ENCODE data around the gene HBE1.
"Not testable (repeated sequence)": the region's sequence is repeated elsewhere in the genome, so short reads cannot be mapped to it uniquely, and the experiment has no call there.

The HBE1 gene

DNA sequence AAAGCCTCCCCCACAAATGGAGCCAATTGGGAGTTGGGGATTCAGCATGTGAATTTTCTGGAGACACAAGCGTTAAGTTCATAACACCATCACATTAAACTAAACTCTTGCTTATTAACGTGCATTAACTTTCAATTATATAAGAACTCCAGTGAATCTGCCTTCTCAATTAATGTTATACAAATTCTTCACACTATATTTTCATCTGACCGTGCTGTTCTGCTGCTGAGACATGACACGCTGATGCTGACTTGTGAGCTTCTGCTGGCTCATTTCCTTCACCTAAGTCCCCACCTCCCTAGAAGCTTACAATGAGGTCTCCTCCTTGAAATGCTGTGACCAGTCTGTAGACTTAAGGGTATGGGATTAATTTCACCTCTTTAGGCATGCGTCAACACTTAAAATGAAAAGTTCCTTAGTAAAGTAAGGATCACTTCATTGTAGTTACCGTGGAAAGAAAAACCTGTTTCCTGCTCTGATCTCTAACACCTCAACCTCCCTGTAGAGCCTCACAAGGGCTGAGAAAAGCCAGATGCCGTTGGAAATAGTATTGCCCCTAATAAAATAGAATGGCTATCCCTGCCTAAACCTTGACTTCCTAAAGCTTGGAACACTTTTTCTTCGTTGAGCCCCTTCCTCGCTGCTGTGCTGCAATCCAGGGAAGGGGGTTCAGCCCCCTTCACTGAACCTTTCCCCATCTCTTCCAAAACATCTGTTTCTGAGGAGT, 17.4 kb downstream of the HBE1 start:
- no peak for DNase-seq

DNA sequence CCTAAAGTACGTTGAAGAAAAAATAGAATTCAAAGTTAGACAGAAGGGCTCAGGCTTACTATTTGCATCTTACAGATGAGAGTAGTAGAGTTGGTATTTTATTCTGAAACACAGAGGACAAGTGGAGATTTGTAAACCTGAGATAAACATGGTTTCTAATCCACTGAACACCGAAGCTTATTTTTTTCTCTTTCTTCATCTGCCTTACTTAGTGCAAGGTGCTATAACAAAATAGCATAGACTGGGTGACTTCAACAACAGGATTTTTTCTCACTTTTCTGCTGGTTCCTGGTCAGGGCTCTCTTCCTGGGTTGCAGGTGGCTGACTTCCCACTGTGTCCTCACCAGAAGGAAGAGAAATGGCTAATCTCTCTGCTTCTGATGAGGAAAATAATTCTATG, 18.0 kb downstream of the HBE1 start:
- no peak for DNase-seq

DNA sequence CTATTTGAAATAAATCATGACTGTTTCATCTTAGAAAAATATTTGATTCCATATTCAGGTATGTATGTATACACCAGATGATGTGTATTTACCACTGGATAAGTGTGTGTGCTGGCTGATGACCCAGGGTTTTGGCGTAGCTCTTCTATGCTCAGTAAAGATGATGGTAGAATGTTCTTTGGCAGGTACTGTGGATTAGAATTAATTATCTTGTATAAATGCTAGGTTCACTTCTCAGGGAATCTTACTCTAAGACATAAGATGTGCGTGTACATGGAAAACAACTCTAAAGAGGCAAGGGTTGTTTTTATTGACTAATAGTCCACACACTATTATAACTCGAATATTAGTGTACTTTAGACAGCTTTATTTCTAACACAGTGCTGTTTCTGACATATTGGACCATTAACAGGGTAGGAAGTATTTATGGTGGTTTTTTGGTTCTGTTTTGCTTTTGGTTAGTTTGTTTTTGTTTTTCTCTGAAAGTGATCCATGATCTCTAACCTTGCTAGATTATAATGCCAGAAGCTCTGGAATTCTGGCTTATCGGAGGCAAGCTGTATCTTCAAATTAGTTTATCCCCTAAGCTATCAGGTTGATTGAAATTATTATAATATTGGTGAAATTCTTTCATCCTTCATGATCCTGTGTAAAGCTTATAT, 19.1 kb downstream of the HBE1 start:
- no peak for DNase-seq

DNA sequence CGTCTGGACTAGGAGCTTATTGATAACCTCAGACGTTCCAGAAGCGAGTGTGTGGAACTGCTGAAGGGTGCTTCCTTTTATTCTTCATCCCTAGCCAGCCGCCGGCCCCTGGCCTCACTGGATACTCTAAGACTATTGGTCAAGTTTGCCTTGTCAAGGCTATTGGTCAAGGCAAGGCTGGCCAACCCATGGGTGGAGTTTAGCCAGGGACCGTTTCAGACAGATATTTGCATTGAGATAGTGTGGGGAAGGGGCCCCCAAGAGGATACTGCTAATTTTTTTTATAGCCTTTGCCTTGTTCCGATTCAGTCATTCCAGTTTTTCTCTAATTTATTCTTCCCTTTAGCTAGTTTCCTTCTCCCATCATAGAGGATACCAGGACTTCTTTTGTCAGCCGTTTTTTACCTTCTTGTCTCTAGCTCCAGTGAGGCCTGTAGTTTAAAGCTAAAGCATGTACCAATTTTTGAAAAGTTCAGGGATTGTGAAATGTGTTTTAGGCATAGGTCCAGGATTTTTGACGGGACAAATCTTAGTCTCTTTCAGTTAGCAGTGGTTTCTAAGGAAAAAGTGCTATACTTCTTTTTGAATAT, 19.8 kb downstream of the HBE1 start, which contains the start of gene HBG1:
TSS of gene HBG1 (minus strand) at position 51 of the 590 bp plus-strand sequence. CDS start 53 bp downstream, outside the sequence.
- not testable (repeated sequence) for DNase-seq

DNA sequence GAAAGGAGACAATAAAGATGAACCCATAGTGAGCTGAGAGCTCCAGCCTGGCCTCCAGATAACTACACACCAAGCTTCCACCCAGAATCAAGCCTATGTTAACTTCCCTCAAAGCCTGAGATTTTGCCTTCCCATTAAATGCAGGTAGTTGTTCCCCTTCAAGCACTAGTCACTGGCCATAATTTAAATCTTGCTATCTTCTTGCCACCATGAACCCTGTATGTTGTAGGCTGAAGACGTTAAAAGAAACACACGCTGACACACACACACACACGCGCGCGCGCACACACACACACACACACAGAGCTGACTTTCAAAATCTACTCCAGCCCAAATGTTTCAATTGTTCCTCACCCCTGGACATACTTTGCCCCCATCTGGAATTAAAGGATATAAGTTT, 21.2 kb downstream of the HBE1 start:
- not testable (repeated sequence) for DNase-seq

DNA sequence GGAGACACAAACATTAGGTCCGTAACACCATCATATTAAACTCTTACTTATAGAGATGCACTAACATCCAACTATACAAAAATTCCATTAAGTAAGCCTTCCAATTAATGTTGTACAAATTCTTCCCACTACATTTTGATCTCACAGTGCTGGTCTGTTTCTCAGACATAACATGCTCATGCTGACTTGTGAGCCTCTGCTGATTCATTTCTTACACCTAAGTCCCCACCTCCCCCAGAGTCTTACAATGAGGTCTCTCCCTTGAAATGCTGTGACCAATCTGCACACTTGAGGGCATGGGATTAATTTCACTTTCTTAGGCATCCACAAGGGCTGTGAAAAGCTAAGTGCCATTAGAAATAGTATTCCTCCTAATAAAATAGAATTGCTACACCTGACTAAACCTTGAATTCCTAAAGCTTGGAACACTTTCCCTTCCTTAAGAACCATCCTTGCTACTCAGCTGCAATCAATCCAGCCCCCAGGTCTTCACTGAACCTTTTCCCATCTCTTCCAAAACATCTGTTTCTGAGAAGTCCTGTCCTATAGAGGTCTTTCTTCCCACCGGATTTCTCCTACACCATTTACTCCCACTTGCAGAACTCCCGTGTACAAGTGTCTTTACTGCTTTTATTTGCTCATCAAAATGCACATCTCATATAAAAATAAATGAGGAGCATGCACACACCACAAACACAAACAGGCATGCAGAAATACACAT, 22.1 kb downstream of the HBE1 start:
- DNase-seq: no peak

DNA sequence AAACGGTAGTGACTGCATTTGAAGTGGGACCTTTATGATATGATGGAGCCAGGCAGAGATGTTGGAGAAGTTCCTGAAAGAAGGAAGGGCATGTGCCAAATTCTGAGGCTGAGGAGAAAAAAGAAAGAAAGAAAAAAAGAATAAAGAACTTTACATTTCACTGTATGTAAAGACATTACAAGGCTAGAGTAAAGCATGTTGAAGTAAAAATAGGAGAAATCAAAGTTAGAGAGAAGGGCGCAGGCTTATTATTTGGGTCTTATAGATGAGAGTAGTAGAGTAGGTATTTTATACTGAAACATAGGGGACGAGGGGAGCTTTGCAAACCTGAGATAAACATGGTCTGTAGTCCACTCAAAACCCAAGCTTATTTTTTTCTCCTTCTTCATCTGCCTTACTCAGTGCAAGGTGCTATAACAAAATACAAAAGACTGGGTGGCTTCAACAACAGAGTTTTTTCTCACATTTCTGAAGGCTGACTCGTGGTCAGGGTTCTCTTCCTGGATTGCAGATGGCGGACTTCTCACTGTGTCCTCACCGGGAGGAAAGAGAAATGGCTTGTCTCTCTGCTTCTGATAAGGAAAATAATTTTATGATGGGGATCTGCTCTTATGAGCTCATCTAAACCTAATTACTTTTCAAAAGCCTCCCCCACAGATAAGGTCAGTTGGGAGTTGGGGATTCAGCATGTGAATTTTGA, 22.8 kb downstream of the HBE1 start:
- no peak for DNase-seq

DNA sequence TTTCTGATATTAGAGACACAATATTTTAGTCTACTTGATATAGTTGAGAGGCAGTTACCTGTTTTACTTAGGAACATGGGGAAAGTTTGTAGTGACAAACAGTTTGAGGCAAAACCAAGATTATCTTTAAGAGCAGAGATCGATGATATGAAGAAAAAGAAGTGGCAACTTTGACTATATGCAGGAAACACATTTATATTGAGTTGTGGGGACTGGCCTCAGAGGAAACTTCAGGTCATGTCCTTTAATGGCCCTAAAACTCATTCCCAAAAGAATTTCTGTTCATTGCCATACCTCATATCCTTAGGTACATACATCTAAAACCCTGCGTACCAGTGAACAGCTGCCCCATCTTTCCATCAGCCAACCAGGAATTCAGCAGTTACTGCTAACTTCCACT, 24.6 kb downstream of the HBE1 start:
- DNase-seq: no peak

DNA sequence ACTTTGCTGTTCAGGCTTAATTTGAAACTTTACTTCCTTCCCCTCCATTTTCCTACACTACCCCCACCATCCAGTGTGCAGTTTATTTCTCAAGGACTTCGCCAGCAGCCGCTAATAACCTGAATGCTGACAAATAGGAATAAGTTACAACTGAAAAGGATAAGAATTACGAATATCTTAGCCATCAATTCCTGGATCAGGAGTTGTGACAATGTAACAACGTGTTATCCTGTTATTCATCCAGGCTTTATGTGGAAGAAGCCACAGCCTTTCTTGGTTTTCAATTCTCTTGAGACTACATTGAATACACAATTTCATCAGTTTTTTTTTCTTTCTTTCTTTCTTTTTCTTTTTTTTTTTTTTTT, 25.9 kb downstream of the HBE1 start:
- DNase-seq: no peak

DNA sequence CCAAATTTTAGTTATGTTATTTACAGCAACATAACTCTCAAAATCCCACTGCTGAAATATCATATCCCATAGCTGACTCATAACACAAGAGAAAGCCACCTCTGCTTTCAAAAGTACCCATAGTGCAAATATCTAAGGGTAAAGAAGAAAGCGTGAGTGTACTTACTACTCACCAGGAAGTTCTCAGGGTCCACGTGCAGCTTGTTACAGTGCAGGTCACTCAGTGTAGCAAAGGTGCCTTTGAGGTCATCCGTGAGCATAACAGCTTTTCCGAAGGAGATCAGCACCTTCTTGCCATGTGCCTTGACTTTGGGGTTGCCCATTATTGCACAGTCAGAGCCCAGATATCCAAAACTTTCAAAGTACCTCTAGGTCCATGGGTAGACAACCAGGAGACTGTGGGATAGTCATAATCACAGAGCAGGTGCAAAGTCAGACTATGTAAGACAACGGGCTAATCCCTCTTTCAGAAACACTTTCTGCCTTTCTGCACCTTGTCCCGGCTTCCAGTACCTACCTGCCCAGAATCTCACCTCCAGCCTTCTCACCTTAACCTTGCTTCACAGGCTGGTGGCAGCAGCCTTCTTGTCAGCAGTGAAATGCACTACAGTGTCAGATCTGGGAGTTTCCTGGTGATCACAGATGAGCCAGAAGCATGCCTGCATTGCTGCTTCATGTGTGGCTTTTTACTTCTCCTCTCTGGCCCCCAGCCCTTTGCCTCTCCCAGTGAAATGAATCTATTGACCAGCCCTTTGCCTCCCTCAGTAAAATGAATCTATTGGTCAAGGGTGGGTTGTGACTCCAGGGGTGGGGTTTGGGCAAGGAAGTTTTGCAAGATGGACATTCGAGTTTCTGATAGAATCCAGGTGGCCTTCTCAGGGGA, 26.6 kb downstream of the HBE1 start:
- no peak for DNase-seq

DNA sequence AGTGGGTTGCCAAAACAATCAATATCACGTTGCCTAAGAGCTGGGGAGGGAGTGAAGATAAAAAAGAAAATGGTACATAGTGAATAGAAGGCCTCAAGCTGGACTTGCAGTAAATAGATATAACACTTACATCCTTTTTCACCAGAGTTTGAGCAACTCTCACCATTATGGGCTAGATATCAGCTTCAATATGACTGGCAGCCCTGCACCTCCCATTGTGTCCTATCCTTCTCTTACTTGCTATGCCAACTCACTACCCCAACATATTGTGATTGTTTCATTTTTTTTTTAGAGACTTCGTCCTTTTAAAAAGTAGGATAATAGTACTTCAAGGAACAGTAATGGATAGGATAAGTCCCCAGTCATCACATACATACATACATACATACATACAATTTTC, 27.5 kb downstream of the HBE1 start:
- no peak for DNase-seq

DNA sequence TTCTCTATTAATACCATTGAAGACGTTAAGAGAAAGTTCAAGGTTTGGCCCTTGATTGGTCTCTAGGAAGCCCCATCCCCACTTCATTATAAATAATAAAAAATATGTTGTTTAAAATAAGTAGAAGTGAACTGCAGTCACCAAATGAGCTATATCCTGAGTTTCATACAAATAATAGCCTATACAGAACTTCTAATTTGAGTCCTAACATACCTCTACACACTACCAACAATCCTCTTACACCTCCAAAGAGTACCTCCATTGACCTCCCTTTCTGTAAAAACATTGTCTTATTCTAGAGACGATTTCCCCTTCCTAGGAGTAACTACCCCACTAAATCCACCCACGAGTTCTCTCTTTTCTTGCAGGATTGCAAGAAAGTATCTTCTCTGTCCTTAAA, 28.3 kb downstream of the HBE1 start:
- DNase-seq: no peak

DNA sequence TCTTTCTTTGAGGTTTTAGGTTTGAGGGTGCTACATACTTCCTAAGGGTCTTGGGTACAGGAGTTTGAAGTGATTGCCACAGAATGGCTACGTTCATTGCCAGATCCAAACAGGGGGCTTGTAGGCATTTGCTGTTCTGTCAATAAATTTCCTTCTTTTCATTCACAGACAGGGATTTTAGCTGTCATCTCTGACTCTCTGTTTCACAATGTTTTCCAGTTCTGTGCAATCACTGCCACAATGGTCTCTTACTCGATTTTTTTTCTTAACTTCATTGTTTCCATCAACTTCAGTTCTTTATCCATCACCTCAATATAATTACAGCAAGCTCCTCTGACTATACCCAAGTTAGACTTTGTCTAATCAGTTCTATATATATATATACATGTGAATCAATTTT, 29.3 kb downstream of the HBE1 start:
- no peak for DNase-seq

DNA sequence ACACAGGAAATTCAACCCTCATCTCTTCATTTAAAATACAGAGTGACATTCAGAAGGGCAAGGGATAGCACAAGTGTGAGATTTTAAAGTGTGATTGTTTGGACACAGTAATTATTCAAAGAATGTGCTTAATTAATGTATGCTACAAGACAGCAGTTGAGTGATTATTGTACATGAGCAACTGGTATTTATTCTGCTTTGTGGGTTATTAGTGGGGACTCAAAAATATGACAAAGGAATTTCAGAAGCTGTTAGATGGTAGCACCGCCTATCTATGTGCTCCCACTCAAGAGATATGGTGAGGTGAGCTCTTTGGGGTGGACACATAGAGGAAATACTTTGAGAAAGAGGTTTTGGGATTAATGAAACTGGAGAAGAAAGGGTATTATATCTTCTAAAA, 29.7 kb downstream of the HBE1 start:
- no peak for DNase-seq

DNA sequence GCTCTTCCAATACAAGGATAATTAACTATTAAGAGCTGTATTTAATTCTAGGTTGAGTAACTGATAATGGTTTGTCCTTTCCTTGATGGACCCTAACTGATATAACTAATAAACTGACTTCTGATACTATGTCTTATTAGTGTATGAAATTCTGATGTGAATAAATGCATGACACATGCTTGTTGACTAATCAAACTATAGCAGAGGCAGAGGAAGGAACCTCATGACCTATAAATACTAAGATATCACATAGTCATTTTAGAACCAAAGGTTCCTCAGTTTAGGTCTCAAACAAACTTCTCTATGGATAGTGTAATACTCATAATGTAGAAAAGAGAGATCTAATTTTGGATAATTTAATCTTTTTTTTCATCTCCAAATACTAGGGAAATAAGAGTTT, 30.7 kb downstream of the HBE1 start:
- no peak for DNase-seq

DNA sequence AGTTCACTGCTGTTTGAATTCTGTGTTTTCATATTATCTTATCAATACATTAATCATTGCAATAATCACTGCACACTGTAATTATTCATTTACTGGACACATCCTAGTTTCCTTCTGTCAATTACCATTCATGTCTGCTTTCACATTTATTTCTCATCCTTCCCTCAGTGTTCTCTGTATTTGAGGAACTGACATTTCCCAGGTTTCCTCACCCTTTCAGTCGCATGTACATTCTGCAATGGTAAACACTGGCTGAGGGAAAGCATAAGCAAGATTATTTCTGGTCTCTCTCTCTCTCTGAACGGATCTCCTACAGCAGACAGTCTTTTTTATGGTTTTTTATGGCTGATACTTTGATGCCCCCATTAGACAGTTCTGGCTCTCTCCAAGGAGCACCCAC, 31.3 kb downstream of the HBE1 start:
- DNase-seq: no peak

DNA sequence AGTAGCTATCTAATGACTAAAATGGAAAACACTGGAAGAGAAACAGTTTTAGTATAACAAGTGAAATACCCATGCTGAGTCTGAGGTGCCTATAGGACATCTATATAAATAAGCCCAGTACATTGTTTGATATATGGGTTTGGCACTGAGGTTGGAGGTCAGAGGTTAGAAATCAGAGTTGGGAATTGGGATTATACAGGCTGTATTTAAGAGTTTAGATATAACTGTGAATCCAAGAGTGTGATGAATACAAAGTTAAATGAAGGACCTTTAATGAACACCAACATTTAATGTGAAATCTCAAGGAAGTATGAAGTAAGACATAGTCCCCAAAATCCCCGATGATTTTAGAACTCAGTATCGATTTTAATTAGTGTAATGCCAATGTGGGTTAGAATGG, 32.3 kb downstream of the HBE1 start:
- no peak for DNase-seq

DNA sequence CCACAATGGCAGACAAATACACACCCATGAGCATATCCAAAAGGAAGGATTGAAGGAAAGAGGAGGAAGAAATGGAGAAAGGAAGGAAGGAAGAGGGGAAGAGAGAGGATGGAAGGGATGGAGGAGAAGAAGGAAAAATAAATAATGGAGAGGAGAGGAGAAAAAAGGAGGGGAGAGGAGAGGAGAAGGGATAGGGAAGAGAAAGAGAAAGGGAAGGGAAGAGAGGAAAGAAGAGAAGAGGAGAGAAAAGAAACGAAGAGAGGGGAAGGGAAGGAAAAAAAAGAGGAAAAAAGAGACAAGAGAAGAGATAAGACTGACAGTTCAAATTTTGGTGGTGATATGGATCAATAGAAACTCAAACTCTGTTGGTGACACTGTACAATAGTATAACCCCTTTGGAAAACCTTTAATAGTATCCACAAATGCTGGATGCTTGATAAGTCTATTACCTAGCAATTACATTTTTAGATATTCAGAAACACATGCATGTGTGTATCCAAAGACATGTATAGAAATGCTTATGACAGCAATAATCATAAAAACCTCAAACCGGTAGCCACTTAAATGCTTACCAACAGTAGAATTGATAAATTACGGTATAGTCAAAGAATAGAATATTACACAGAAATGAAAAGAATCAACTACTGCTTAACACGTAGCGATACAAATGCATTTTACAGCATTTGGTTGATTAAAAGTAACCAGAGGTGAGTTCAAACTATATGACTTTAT, 34.2 kb downstream of the HBE1 start:
- DNase-seq: no peak

DNA sequence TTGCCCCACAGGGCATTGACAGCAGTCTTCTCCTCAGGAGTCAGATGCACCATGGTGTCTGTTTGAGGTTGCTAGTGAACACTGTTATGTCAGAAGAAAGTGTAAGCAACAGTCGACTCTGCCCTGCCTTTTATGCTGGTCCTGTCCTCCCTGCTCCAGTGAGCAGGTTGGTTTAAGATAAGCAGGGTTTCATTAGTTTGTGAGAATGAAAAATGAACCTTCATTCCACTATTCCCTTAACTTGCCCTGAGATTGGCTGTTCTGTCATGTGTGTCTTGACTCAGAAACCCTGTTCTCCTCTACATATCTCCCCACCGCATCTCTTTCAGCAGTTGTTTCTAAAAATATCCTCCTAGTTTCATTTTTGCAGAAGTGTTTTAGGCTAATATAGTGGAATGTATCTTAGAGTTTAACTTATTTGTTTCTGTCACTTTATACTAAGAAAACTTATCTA, 35.3 kb downstream of the HBE1 start, which contains the start of gene HBD:
TSS of gene HBD (minus strand) at position 103 of the 454 bp plus-strand sequence. CDS start at position 53, 50 bp downstream.
- no peak for DNase-seq

DNA sequence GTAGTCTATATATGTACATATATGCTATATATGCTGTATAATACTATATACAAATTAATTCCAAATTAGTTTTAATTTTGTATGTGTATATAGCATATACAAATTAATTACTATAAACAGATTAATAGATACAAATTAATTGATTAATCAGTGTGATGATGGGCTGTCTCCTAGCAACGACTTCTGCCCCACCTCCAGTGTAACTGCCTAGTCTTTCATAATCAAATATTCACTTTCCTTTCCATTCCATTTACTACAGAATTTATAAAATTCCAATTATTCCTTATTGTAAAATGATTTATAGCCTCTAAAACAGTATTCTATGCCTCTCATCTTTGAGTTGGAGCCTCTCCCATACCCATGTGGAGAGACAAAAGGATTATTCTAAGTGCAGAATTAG, 36.4 kb downstream of the HBE1 start:
- DNase-seq: no peak

DNA sequence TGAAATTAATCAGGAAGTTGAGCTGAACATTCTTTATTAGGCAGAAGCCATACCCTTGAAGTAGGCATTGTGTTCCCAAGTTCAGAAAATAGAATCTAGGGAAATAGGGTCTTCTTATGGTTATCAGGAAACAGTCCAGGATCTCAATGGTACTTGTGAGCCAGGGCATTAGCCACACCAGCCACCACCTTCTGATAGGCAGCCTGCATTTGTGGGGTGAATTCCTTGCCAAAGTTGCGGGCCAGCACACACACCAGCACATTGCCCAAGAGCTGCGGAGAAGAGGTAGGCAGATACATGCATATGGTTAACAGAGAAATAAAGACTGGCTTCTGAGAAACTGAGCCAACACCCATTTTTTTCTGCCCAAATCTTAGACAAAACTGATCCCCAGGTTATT, 36.9 kb downstream of the HBE1 start:
- DNase-seq: no peak

Measured in left hindlimb (tissue), 1 donor.